Measurements from ENCODE around the gene TOR2A.

DNA sequence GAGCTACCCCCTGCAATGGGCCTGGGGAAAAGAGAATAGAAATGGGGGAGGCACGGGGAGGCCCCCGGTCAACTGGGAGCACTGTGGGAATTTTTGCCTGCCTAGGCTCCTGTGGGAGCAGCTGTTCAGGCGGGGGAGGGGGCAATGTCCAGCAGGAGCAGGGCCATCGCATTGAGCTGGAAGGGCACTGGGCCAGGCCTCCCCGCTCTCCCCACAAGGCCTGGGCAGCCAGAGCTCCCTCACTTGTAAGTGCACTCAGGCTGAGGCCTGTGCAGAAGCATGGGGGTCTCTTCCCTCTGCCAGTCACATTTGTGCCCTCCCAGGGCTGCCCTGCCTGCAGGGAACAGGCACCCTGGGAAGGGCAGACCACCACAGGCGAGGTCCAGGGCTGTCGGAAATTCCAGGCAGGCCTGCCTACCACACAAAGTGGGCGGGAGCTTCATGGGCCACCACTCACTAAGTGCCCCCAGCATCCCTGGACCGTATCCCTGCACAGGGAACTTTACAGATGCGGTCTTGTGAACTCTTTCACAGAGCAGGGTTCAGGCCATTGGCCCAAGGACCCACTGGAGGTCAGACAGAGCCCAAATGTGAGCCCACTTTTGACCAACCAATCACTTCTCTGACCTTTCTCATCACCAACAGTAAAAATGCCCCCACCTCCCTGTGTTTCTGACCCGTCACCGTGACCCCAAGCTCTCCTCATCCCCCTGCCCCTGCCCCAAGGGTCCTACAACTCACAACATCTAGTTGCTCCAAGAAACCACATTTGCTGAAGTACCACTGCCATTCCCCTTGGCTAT is 29.3 kb downstream of the TOR2A start:
- TF ChIP-seq, protein P1, sequence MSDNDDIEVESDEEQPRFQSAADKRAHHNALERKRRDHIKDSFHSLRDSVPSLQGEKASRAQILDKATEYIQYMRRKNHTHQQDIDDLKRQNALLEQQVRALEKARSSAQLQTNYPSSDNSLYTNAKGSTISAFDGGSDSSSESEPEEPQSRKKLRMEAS (CRISPR knock-in tag; IDR thresholded peaks at IDR 0.05) = no peak
- TF ChIP-seq, protein P2, sequence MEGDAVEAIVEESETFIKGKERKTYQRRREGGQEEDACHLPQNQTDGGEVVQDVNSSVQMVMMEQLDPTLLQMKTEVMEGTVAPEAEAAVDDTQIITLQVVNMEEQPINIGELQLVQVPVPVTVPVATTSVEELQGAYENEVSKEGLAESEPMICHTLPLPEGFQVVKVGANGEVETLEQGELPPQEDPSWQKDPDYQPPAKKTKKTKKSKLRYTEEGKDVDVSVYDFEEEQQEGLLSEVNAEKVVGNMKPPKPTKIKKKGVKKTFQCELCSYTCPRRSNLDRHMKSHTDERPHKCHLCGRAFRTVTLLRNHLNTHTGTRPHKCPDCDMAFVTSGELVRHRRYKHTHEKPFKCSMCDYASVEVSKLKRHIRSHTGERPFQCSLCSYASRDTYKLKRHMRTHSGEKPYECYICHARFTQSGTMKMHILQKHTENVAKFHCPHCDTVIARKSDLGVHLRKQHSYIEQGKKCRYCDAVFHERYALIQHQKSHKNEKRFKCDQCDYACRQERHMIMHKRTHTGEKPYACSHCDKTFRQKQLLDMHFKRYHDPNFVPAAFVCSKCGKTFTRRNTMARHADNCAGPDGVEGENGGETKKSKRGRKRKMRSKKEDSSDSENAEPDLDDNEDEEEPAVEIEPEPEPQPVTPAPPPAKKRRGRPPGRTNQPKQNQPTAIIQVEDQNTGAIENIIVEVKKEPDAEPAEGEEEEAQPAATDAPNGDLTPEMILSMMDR (IDR thresholded peaks at IDR 0.05) = no peak
- TF ChIP-seq FOXP1 (CRISPR knock-in tag; IDR thresholded peaks at IDR 0.05; ENCODE audit: borderline replicate concordance) (no peak), RELA (CRISPR knock-in tag; IDR thresholded peaks at IDR 0.05; ENCODE audit: borderline replicate concordance) (no peak), CBFB (CRISPR knock-in tag; IDR thresholded peaks at IDR 0.05; ENCODE audit: low read depth) (no peak), MYBL2 (CRISPR knock-in tag; IDR thresholded peaks at IDR 0.05) (no peak), TP53 (CRISPR knock-in tag; IDR thresholded peaks at IDR 0.05) (no peak), TCF7 (CRISPR knock-in tag; IDR thresholded peaks at IDR 0.05; ENCODE audit: low read depth) (no peak)
- TF ChIP-seq, protein P3, sequence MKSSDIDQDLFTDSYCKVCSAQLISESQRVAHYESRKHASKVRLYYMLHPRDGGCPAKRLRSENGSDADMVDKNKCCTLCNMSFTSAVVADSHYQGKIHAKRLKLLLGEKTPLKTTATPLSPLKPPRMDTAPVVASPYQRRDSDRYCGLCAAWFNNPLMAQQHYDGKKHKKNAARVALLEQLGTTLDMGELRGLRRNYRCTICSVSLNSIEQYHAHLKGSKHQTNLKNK (CRISPR knock-in tag; IDR thresholded peaks at IDR 0.05) = no peak
- TF ChIP-seq, protein P4, sequence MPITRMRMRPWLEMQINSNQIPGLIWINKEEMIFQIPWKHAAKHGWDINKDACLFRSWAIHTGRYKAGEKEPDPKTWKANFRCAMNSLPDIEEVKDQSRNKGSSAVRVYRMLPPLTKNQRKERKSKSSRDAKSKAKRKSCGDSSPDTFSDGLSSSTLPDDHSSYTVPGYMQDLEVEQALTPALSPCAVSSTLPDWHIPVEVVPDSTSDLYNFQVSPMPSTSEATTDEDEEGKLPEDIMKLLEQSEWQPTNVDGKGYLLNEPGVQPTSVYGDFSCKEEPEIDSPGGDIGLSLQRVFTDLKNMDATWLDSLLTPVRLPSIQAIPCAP (CRISPR knock-in tag; IDR thresholded peaks at IDR 0.05) = no peak
- TF ChIP-seq, protein P5, sequence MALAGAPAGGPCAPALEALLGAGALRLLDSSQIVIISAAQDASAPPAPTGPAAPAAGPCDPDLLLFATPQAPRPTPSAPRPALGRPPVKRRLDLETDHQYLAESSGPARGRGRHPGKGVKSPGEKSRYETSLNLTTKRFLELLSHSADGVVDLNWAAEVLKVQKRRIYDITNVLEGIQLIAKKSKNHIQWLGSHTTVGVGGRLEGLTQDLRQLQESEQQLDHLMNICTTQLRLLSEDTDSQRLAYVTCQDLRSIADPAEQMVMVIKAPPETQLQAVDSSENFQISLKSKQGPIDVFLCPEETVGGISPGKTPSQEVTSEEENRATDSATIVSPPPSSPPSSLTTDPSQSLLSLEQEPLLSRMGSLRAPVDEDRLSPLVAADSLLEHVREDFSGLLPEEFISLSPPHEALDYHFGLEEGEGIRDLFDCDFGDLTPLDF (CRISPR knock-in tag; IDR thresholded peaks at IDR 0.05) = no peak
